A673 (cell line): ENCODE measurements around the gene CCR8.

ENCODE experiments used
- CTCF ChIP-seq: fragments of 300-800, 200-600 bp; sonication (generic); conservative IDR thresholded peaks from 2 replicates; pipeline ENCODE4 v1.5.1; 2017; ENCODE audit warnings: low read depth, mild to moderate bottlenecking, antibody characterized with exemption, low read length, moderate library complexity, mixed read lengths
- EZH2 ChIP-seq: fragments of 200-600 bp; sonication (generic); IDR thresholded peaks from 2 replicates; pipeline ENCODE4 v1.6.1; 2017; ENCODE audit warnings: borderline replicate concordance, low read depth, mild to moderate bottlenecking, mixed read lengths, antibody characterized with exemption, low read length; ENCODE audit not compliant: poor library complexity, severe bottlenecking

GRCh38 chr3:39376959-39377634 is 47.6 kb downstream of the CCR8 start:
- TF ChIP-seq CTCF (no peak), EZH2 (no peak)
